Astrocyte of the cerebellum (primary cell): ENCODE measurements around the gene POLR2B.
A peak's percentile ranks its signal among the peaks of the same experiment; 100 is the strongest.

ENCODE experiments used
- DNase-seq: peaks from one replicate; pipeline ENCODE4 v3.0.0-alpha.2; 2011; ENCODE audit warnings: low read depth
- H3K4me3 ChIP-seq: 2 replicates; pipeline ENCODE4 v1.5.1; 2011; ENCODE audit warnings: mild to moderate bottlenecking, low read depth, low read length, moderate library complexity
- in situ Hi-C: cut with HindIII; loops from 2 replicates; pipeline ENCODE4 v1.10.0; 2017; ENCODE audit warnings: low sequenced_read_pairs
- TF ChIP-seq, protein P1 (sequence below): IDR thresholded peaks from 2 replicates; pipeline ENCODE4 v1.5.1; 2012; ENCODE audit warnings: low read length, low read depth, moderate library complexity, mild to moderate bottlenecking; ENCODE audit errors: missing control alignments

POLR2B gene

GRCh38 chr4:56999751-57000150 lies 21.1 kb downstream of the POLR2B start:
- in situ Hi-C loops: no loop called here
- H3K4me3 ChIP-seq: no peak overlapping the region
- no peak for DNase-seq
- TF ChIP-seq, protein P1, sequence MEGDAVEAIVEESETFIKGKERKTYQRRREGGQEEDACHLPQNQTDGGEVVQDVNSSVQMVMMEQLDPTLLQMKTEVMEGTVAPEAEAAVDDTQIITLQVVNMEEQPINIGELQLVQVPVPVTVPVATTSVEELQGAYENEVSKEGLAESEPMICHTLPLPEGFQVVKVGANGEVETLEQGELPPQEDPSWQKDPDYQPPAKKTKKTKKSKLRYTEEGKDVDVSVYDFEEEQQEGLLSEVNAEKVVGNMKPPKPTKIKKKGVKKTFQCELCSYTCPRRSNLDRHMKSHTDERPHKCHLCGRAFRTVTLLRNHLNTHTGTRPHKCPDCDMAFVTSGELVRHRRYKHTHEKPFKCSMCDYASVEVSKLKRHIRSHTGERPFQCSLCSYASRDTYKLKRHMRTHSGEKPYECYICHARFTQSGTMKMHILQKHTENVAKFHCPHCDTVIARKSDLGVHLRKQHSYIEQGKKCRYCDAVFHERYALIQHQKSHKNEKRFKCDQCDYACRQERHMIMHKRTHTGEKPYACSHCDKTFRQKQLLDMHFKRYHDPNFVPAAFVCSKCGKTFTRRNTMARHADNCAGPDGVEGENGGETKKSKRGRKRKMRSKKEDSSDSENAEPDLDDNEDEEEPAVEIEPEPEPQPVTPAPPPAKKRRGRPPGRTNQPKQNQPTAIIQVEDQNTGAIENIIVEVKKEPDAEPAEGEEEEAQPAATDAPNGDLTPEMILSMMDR: no peak

- no peak overlapping the region for H3K4me3 ChIP-seq
- TF ChIP-seq, protein P1: no peak
- in situ Hi-C loops: no loop called here
- DNase-seq: no peak
Measured at GRCh38 chr4:57013543-57014120, 34.9 kb downstream of the POLR2B start.

- H3K4me3 ChIP-seq: no peak overlapping the region
- in situ Hi-C loops: no loop called here
- no peak for DNase-seq
- TF ChIP-seq, protein P1: no peak
Measured at GRCh38 chr4:57018980-57019379, 40.3 kb downstream of the POLR2B start.

- TF ChIP-seq, protein P1: no peak
- in situ Hi-C loops: no loop called here
- DNase-seq: no peak
- H3K4me3 ChIP-seq: no peak overlapping the region
Measured at GRCh38 chr4:57020467-57021101, 41.9 kb downstream of the POLR2B start.

- no peak overlapping the region for H3K4me3 ChIP-seq
- DNase-seq: peak; percentile 57
- in situ Hi-C loops: no loop called here
- TF ChIP-seq, protein P1: no peak
Measured at GRCh38 chr4:57023104-57023503, 44.4 kb downstream of the POLR2B start.

- in situ Hi-C loops: no loop called here
- TF ChIP-seq, protein P1: no peak
- no peak for DNase-seq
- no peak overlapping the region for H3K4me3 ChIP-seq
Measured at GRCh38 chr4:57034520-57034919, 55.8 kb downstream of the POLR2B start.
